ENCODE results near the gene SPINT1. TPM values are rescaled to one million over a fixed set of nuclear protein-coding genes. Genes with fewer than 3 reads are reported as not detected.

The SPINT1 gene
- total RNA-seq, 2 experiments from 2014 or later = 6.6 to 7.3 TPM

Other genes with a start within 250 kb of the SPINT1 start
- gene KNL1, start 249.8 kb upstream of the SPINT1 start, total RNA-seq = 10 to 100 TPM; 43.8 to 46.2 TPM
- 10 to 100 TPM; 52.4 to 54.5 TPM for gene RAD51, start 148.9 kb upstream of the SPINT1 start, total RNA-seq
- 10 to 100 TPM; 32.5 to 36.4 TPM for gene RMDN3, start 88.8 kb upstream of the SPINT1 start, total RNA-seq
- gene GCHFR, start 80.0 kb upstream of the SPINT1 start, total RNA-seq = 10 to 100 TPM; 58.2 to 61.5 TPM
- 1 to 10 TPM; 2.4 TPM for gene C15orf62, start 74.1 kb upstream of the SPINT1 start, total RNA-seq
- gene ZFYVE19, start 37.0 kb upstream of the SPINT1 start, total RNA-seq = 10 to 100 TPM; 30.1 to 31.7 TPM
- gene DNAJC17, start 36.6 kb upstream of the SPINT1 start, total RNA-seq = 10 to 100 TPM; 45.6 to 47.2 TPM
- gene PPP1R14D, start 15.3 kb upstream of the SPINT1 start, total RNA-seq = not detected
- gene RHOV, start 30.2 kb downstream of the SPINT1 start, total RNA-seq = not detected
- gene VPS18, start 50.4 kb downstream of the SPINT1 start, total RNA-seq = 10 to 100 TPM; 20.1 to 21.2 TPM
- under 1 TPM in 1 of 2 experiments, not detected in 1; 0.11 TPM for gene DLL4, start 85.3 kb downstream of the SPINT1 start, total RNA-seq
- 10 to 100 TPM; 13.9 to 14.1 TPM for gene CHAC1, start 109.4 kb downstream of the SPINT1 start, total RNA-seq